GM12874 (cell line): ENCODE measurements around the gene CCNJ.
A peak's percentile ranks its signal among the peaks of the same experiment; 100 is the strongest.

Source experiments
- TF ChIP-seq, protein P1 (sequence below): IDR thresholded peaks from 2 replicates; pipeline ENCODE4 v1.5.1; 2011; ENCODE audit warnings: low read depth, mild to moderate bottlenecking, control low read depth, low read length, moderate library complexity; ENCODE audit not compliant: insufficient read depth

CCNJ gene, protein sequence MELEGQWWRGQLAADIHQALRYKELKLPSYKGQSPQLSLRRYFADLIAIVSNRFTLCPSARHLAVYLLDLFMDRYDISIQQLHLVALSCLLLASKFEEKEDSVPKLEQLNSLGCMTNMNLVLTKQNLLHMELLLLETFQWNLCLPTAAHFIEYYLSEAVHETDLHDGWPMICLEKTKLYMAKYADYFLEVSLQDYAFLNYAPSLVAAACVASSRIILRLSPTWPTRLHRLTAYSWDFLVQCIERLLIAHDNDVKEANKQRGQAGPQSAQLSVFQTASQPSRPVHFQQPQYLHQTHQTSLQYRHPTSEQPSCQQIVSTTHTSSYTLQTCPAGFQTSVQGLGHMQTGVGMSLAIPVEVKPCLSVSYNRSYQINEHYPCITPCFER

GRCh38 chr10:96043033-96043892, at the start of gene CCNJ:
CCNJ (plus strand) TSS chr10:96043583; CDS start chr10:96044394, 811 bp downstream.
- TF ChIP-seq, protein P1, sequence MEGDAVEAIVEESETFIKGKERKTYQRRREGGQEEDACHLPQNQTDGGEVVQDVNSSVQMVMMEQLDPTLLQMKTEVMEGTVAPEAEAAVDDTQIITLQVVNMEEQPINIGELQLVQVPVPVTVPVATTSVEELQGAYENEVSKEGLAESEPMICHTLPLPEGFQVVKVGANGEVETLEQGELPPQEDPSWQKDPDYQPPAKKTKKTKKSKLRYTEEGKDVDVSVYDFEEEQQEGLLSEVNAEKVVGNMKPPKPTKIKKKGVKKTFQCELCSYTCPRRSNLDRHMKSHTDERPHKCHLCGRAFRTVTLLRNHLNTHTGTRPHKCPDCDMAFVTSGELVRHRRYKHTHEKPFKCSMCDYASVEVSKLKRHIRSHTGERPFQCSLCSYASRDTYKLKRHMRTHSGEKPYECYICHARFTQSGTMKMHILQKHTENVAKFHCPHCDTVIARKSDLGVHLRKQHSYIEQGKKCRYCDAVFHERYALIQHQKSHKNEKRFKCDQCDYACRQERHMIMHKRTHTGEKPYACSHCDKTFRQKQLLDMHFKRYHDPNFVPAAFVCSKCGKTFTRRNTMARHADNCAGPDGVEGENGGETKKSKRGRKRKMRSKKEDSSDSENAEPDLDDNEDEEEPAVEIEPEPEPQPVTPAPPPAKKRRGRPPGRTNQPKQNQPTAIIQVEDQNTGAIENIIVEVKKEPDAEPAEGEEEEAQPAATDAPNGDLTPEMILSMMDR, result 0 out of 2 replicates have a peak, but pooled peaks have one; percentile 6

- TF ChIP-seq, protein P1, result no peak
Measured at GRCh38 chr10:95998255-95998784, 45.1 kb upstream of the CCNJ start.

DNA sequence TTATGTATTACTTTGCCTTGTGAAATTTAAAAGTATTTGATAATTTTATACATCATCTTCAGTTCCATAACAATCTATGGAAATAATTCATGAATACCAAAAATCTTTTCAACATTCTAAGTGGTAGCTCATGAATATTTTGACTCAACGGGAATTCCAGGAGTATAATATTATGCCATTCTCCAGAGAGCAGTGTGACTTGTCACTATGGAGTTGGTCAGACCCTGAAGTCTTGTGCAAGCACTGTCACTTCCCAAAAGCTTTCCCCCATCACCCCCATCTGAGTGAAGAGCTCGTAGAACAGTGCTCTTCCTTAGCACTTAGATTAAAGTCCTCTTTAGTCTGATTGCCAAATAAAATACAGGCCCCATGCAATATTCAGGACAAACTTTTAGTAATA, 29.4 kb upstream of the CCNJ start:
- TF ChIP-seq, protein P1, result no peak

DNA sequence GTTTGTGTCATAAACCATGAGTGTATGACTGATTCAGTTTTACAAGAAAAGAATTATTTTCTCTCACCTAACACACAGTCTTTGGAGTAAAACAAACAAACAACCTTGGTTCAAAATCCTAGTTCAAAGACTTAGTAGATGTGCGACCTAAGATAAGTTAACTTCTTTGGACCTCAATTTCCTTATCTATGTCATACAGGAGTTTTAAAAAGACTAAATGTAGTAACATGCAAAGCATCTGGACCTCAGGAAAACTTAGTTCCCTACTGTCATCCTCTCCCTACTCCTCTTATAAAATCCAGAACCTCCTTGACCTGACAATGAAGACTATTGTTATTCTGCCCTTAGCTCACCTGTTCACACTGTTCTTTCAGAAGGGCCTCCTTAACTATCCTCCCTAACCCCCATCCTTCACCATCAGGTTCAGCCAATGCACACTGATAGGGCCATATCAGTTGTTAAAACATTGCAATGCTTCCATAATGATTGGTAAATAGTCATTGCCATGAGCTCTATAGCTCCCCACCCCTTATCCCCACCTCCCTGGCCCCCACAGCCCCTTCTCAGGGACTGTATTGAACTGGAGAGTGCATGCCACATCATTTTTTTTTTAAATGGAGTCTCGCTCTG, 28.8 kb upstream of the CCNJ start:
- TF ChIP-seq, protein P1, result no peak

GRCh38 chr10:96017191-96017687, 26.1 kb upstream of the CCNJ start:
- TF ChIP-seq, protein P1, result peak; percentile 65

- TF ChIP-seq, protein P1, result no peak
Measured at GRCh38 chr10:96021332-96021731, 22.1 kb upstream of the CCNJ start.
